Upper lobe of left lung (tissue), 6 donors: Measurements from ENCODE around the gene NANP. TPM values are rescaled to one million over a fixed set of nuclear protein-coding genes. Genes with fewer than 3 reads are reported as not detected.
A peak's percentile ranks its signal among the peaks of the same experiment; 100 is the strongest.

Source experiments
- ATAC-seq, 2 donors: fragments of 200-7000 bp; cut with Tn5 transposase; one replicate each; pipeline ENCODE4 v1.9.1; 2022; ENCODE audit warnings: mild to moderate bottlenecking in 2 of 2, moderate library complexity in 2 of 2; ENCODE audit not compliant: low FRiP score in 2 of 2
- DNase-seq, 2 donors: peaks; one replicate each; pipeline ENCODE4 v3.0.0-alpha.2; 2019 to 2020
- H3K27ac ChIP-seq, 4 donors: fragments of 200-600 bp; sonication (generic); one replicate each; pipeline ENCODE4 v1.5.1; 2016 to 2019
- H3K27me3 ChIP-seq, 4 donors: fragments of 200-600 bp; sonication (generic); one replicate each; pipeline ENCODE4 v1.5.1; 2017 to 2019
- H3K36me3 ChIP-seq, 4 donors: fragments of 200-600 bp; sonication (generic); one replicate each; pipeline ENCODE4 v1.5.1; 2016 to 2019
- H3K4me1 ChIP-seq, 4 donors: fragments of 200-600 bp; sonication (generic); one replicate each; pipeline ENCODE4 v1.5.1; 2018 to 2019
- H3K4me3 ChIP-seq, 4 donors: fragments of 200-600 bp; sonication (generic); one replicate each; pipeline ENCODE4 v1.5.1; 2017 to 2019; ENCODE audit warnings: mild to moderate bottlenecking in 2 of 4, moderate library complexity in 1 of 4
- H3K9me3 ChIP-seq, 4 donors: fragments of 200-600 bp; sonication (generic); one replicate each; pipeline ENCODE4 v1.5.1; 2018 to 2019
- CTCF ChIP-seq, 6 experiments: fragments of 450-650 bp in 4 of 6; fragments of 200-600 bp in 2 of 6; sonication (generic) in 2 of 6; IDR thresholded peaks; one replicate each; pipeline ENCODE4 v1.5.1; 2016 to 2019; ENCODE audit warnings: antibody characterized with exemption in 6 of 6
- EP300 ChIP-seq, 4 donors: sonication (generic); formaldehyde crosslinking; IDR thresholded peaks; one replicate each; pipeline ENCODE4 v1.5.1; 2017; ENCODE audit warnings: antibody characterized with exemption in 4 of 4, control low read depth in 2 of 4
- POLR2A ChIP-seq, 4 donors: fragments of 450-650 bp; IDR thresholded peaks; one replicate each; pipeline ENCODE4 v1.5.1; 2016 to 2017; ENCODE audit warnings: antibody characterized with exemption in 4 of 4, mild to moderate bottlenecking in 2 of 4
- POLR2AphosphoS5 ChIP-seq, 2 donors: sonication (generic); formaldehyde crosslinking; IDR thresholded peaks; one replicate each; pipeline ENCODE4 v1.5.1; 2017; ENCODE audit warnings: antibody characterized with exemption in 2 of 2
- WGBS, 2 donors: methylation state at CpG; one replicate each; pipeline ENCODE4 v1.1.5; 2017 to 2018; 5-methylcytosine and 5-hydroxymethylcytosine counted together
- total RNA-seq, 6 donors: library from RNA; depleted of rRNA in 4 of 6; stranded (reverse); fragments of >200 nt in 4 of 6; gene quantifications; one replicate each; pipeline versions ENCODE4 v1.1.0 to v1.2.1, GENCODE V29; 2016 to 2021
- donor health status: DM: no; HTN: no; CAD: no; lungs with moderate emphysema.
- donor health status: DM: no; HTN: yes; CAD: no; lungs with severe emphysema.

The NANP gene
- total RNA-seq, 6 donors from 2014 or later, result 1.0 to 7.0 (median 4.7) TPM

- WGBS, 2 donors, result 77 to 81% methylated on average over 2 of the region's 2 CpGs
- H3K9me3 ChIP-seq, result no peaks in the 10 kb centered on the region
- H3K4me3 ChIP-seq, result no peak overlapping the region
- H3K27me3 ChIP-seq, result no peaks in the 10 kb centered on the region
- no peak for DNase-seq
- no peak for ATAC-seq
- peaks cover 0 to 9% (median 0%) of the 10 kb centered on the region in 4 donors for H3K4me1 ChIP-seq
- no peaks in the 10 kb centered on the region for H3K36me3 ChIP-seq
- no peak overlapping the region for H3K27ac ChIP-seq
- TF ChIP-seq EP300 (IDR thresholded peaks at IDR 0.05) (no peak), POLR2A (IDR thresholded peaks at IDR 0.05) (no peak), POLR2AphosphoS5 (IDR thresholded peaks at IDR 0.05) (no peak), CTCF (IDR thresholded peaks at IDR 0.05) (no peak)
Observed at GRCh38 chr20:25571817-25572216, 52.0 kb downstream of the NANP start.

- WGBS, 2 donors, result 50 to 58% methylated on average over 2 of the region's 2 CpGs
- no peaks in the 10 kb centered on the region for H3K9me3 ChIP-seq
- no peaks in the 10 kb centered on the region for H3K27me3 ChIP-seq
- H3K27ac ChIP-seq, result peak overlapping the region in 1 of 4 donors; percentile 23
- TF ChIP-seq EP300 (IDR thresholded peaks at IDR 0.05) (no peak), POLR2AphosphoS5 (IDR thresholded peaks at IDR 0.05) (no peak), CTCF (IDR thresholded peaks at IDR 0.05) (no peak), POLR2A (IDR thresholded peaks at IDR 0.05) (no peak)
- ATAC-seq (no peak), DNase-seq (no peak)
- no peaks in the 10 kb centered on the region for H3K36me3 ChIP-seq
- H3K4me1 ChIP-seq, result peaks cover 0 to 9% (median 0%) of the 10 kb centered on the region in 4 donors
- no peak overlapping the region for H3K4me3 ChIP-seq
Observed at GRCh38 chr20:25571240-25571639, 52.6 kb downstream of the NANP start.

- no peak for TF ChIP-seq POLR2AphosphoS5 (IDR thresholded peaks at IDR 0.05)
- no peak for TF ChIP-seq POLR2A (IDR thresholded peaks at IDR 0.05)
- no peak for TF ChIP-seq CTCF (IDR thresholded peaks at IDR 0.05)
- TF ChIP-seq EP300 (IDR thresholded peaks at IDR 0.05), result no peak
- DNase-seq (no peak), ATAC-seq (no peak)
- WGBS, 2 donors, result 97% methylated on average over 7 of the region's 7 CpGs
- H3K4me1 ChIP-seq, result peaks cover 0 to 9% (median 0%) of the 10 kb centered on the region in 4 donors
- no peaks in the 10 kb centered on the region for H3K36me3 ChIP-seq
- H3K27me3 ChIP-seq, result no peaks in the 10 kb centered on the region
- no peak overlapping the region for H3K27ac ChIP-seq
- H3K4me3 ChIP-seq, result no peak overlapping the region
- H3K9me3 ChIP-seq, result no peaks in the 10 kb centered on the region
Observed at GRCh38 chr20:25570148-25570530, 53.7 kb downstream of the NANP start.

- TF ChIP-seq CTCF (IDR thresholded peaks at IDR 0.05) (no peak), POLR2AphosphoS5 (IDR thresholded peaks at IDR 0.05) (no peak), EP300 (IDR thresholded peaks at IDR 0.05) (no peak), POLR2A (IDR thresholded peaks at IDR 0.05) (no peak)
- Histone ChIP-seq H3K4me1 (peaks cover 0 to 9% (median 0%) of the 10 kb centered on the region in 4 donors), H3K27me3 (no peaks in the 10 kb centered on the region), H3K4me3 (no peak overlapping the region), H3K36me3 (no peaks in the 10 kb centered on the region), H3K27ac (no peak overlapping the region), H3K9me3 (no peaks in the 10 kb centered on the region)
- no peak for DNase-seq
- 73 to 85% methylated on average over 2 of the region's 2 CpGs for WGBS, 2 donors
- no peak for ATAC-seq
Observed at GRCh38 chr20:25567286-25567685, 56.5 kb downstream of the NANP start.

GRCh38 chr20:25566821-25567220, 57.0 kb downstream of the NANP start:
- Histone ChIP-seq H3K9me3 (no peaks in the 10 kb centered on the region), H3K27ac (no peak overlapping the region), H3K36me3 (no peaks in the 10 kb centered on the region), H3K27me3 (no peaks in the 10 kb centered on the region), H3K4me1 (peaks cover 0 to 7% (median 0%) of the 10 kb centered on the region in 4 donors), H3K4me3 (no peak overlapping the region)
- TF ChIP-seq POLR2A (IDR thresholded peaks at IDR 0.05), result no peak
- TF ChIP-seq EP300 (IDR thresholded peaks at IDR 0.05), result no peak
- no peak for TF ChIP-seq POLR2AphosphoS5 (IDR thresholded peaks at IDR 0.05)
- whole genome bisulfite sequencing, 2 donors, result 88 to 91% methylated on average over 2 of the region's 2 CpGs
- ATAC-seq (no peak), DNase-seq (no peak)
